Colonic mucosa (tissue), 4 donors: ENCODE data around the gene DQX1. TPM values are rescaled to one million over a fixed set of nuclear protein-coding genes. Genes with fewer than 3 reads are reported as not detected.

Experiments used
- DNase-seq: peaks from one replicate; pipeline ENCODE4 v3.0.0-alpha.2; 2020
- H3K27ac ChIP-seq: fragments of 200-600 bp; one replicate; pipeline ENCODE4 v1.8.0; 2021
- H3K27me3 ChIP-seq: fragments of 200-600 bp; one replicate; pipeline ENCODE4 v1.8.0; 2021
- H3K36me3 ChIP-seq: fragments of 200-600 bp; one replicate; pipeline ENCODE4 v1.8.0; 2021
- H3K4me1 ChIP-seq: fragments of 200-600 bp; one replicate; pipeline ENCODE4 v1.8.0; 2021; ENCODE audit warnings: mild to moderate bottlenecking
- H3K4me3 ChIP-seq: fragments of 200-600 bp; one replicate; pipeline ENCODE4 v1.8.0; 2021
- H3K9ac ChIP-seq, 2 donors: one replicate each; pipeline ENCODE4 v1.7.0; 2013; ENCODE audit warnings: control low read depth in 2 of 2, low read depth in 2 of 2, low read length in 2 of 2
- H3K9me3 ChIP-seq: fragments of 200-600 bp; one replicate; pipeline ENCODE4 v1.8.0; 2021
- CTCF ChIP-seq: fragments of 200-600 bp; IDR thresholded peaks from one replicate; pipeline ENCODE4 v1.8.0; 2022; ENCODE audit warnings: antibody characterized with exemption, mild to moderate bottlenecking
- intact Hi-C: fragments of 100-400 bp; cut with DNase I; formaldehyde crosslinking; loops from one replicate; pipeline ENCODE4 v1.14.1; 2022
- total RNA-seq, 2 donors: library from RNA; stranded (reverse); fragmentation: NEBNext Ultra II Directional in 1 of 2; extraction: Animal tissue kit (Norgen Biotek cat#: 25700) in 1 of 2; gene quantifications; one replicate each; pipeline ENCODE4 v1.2.1, GENCODE V29; 2021
- donor health status: healthy.
- donor health status: DM: no; HTN: no; CAD: no.
- donor health status: DM: no; HTN: no; CAD: no.

Gene DQX1
- total RNA-seq, 2 donors from 2014 or later: 34.2 to 36.8 TPM

GRCh38 chr2:74505448-74506246, 20.4 kb downstream of the DQX1 start:
- DNase-seq: no peak
- Histone ChIP-seq H3K4me3 (no peak overlapping the region), H3K27me3 (peaks cover 7% of the 10 kb centered on the region), H3K9me3 (no peaks in the 10 kb centered on the region), H3K27ac (no peak overlapping the region), H3K36me3 (peaks cover 3% of the 10 kb centered on the region), H3K4me1 (peaks cover 12% of the 10 kb centered on the region), H3K9ac (peak overlapping the region in 1 of 2 donors; percentile 34)
- no peak for TF ChIP-seq CTCF
- intact Hi-C loops: no loop called here

GRCh38 chr2:74504591-74504990, 21.4 kb downstream of the DQX1 start:
- Histone ChIP-seq H3K36me3 (peaks cover 3% of the 10 kb centered on the region), H3K4me3 (no peak overlapping the region), H3K9ac (no peak overlapping the region), H3K27ac (no peak overlapping the region), H3K9me3 (no peaks in the 10 kb centered on the region), H3K27me3 (peaks cover 6% of the 10 kb centered on the region), H3K4me1 (peaks cover 13% of the 10 kb centered on the region)
- intact Hi-C loops: no loop called here
- no peak for DNase-seq
- no peak for TF ChIP-seq CTCF

GRCh38 chr2:74503506-74504475, 22.2 kb downstream of the DQX1 start:
- DNase-seq: no peak
- H3K27ac ChIP-seq: peak overlapping the region; percentile 78
- H3K9me3 ChIP-seq: no peaks in the 10 kb centered on the region
- H3K9ac ChIP-seq: peak overlapping the region; percentile 70 to 96
- TF ChIP-seq CTCF: no peak
- intact Hi-C loops: no loop called here
- peak overlapping the region; percentile 52 for H3K4me3 ChIP-seq
- peaks cover 19% of the 10 kb centered on the region for H3K4me1 ChIP-seq
- peaks cover 3% of the 10 kb centered on the region for H3K36me3 ChIP-seq
- peaks cover 14% of the 10 kb centered on the region for H3K27me3 ChIP-seq

- Histone ChIP-seq H3K36me3 (peaks cover 3% of the 10 kb centered on the region), H3K4me3 (peak overlapping the region; percentile 52), H3K27me3 (peaks cover 17% of the 10 kb centered on the region), H3K9me3 (no peaks in the 10 kb centered on the region), H3K27ac (peak overlapping the region; percentile 78), H3K4me1 (peaks cover 23% of the 10 kb centered on the region), H3K9ac (peak overlapping the region; percentile 70 to 96)
- peak; percentile 90 for DNase-seq
- intact Hi-C loops: no loop called here
- TF ChIP-seq CTCF: no peak
Observed at GRCh38 chr2:74502720-74503505, 23.1 kb downstream of the DQX1 start.
